Panc1 (cell line): ENCODE data around the gene SMTNL2.

ENCODE experiments used
- CTCF ChIP-seq: fragments of 450-650 bp; IDR thresholded peaks from 2 replicates; pipeline ENCODE4 v1.5.1; 2017; ENCODE audit warnings: mild to moderate bottlenecking
- POLR2AphosphoS5 ChIP-seq: IDR thresholded peaks from 2 replicates; pipeline ENCODE4 v1.6.1; 2012; ENCODE audit warnings: mild to moderate bottlenecking, low read depth, low read length, moderate library complexity
- REST ChIP-seq, 2 experiments: IDR thresholded peaks; 2 replicates each; pipeline ENCODE4 v1.6.1; 2011 to 2012; ENCODE audit warnings: low read depth in 2 of 2, control low read depth in 1 of 2, low read length in 1 of 2, mild to moderate bottlenecking in 1 of 2, moderate library complexity in 1 of 2; ENCODE audit not compliant: insufficient read depth in 1 of 2
- SIN3A ChIP-seq: IDR thresholded peaks from 2 replicates; pipeline ENCODE4 v1.6.1; 2012; ENCODE audit warnings: low read depth, mild to moderate bottlenecking, low read length, moderate library complexity, borderline replicate concordance; ENCODE audit not compliant: insufficient read depth

- TF ChIP-seq REST (IDR thresholded peaks at IDR 0.05; ENCODE audit: insufficient read depth in 1 of 2, low read depth in 2 of 2, low read length in 1 of 2) (no peak), CTCF (no peak), POLR2AphosphoS5 (no peak), SIN3A (no peak)
Observed at GRCh38 chr17:4580291-4580690, 4.0 kb upstream of the SMTNL2 start.
